ENCODE data around the gene FAM3C. TPM values are rescaled to one million over a fixed set of nuclear protein-coding genes. Genes with fewer than 3 reads are reported as not detected.

FAM3C gene
- total and polyA plus RNA-seq, 2 donors (not counting 1 experiment from before 2014, with no cell fraction given): 38.7 to 75.4 TPM

- Histone ChIP-seq H4K20me1 (ENCODE audit: control insufficient read depth, insufficient read depth, low read length, poor library complexity, severe bottlenecking) (no peaks in the 10 kb centered on the region), H3K27me3 (replicated peaks in 1 of 4; ENCODE audit: control extremely low read depth in 1 of 4, control insufficient read depth in 3 of 4, insufficient read depth in 4 of 4, low read length in 3 of 4) (no peaks in the 10 kb centered on the region), H3K9me3 (ENCODE audit: control extremely low read depth in 1 of 3, control insufficient read depth in 2 of 3, insufficient read depth in 1 of 3, low read length in 2 of 3) (no peaks in the 10 kb centered on the region), H2AFZ (ENCODE audit: insufficient read depth, low read depth, low read length, poor library complexity, severe bottlenecking) (no peak overlapping the region), H3K27ac (ENCODE audit: low read length in 2 of 2) (no peak overlapping the region), H3K79me2 (ENCODE audit: control insufficient read depth, insufficient read depth, low read length) (no peaks in the 10 kb centered on the region), H3K9ac (ENCODE audit: low read length) (no peak overlapping the region), H3K4me3 (ENCODE audit: control extremely low read depth in 1 of 5, extremely low read depth in 1 of 5, insufficient read depth in 1 of 5, low read depth in 2 of 5, low read length in 4 of 5) (no peak overlapping the region), H3K36me3 (replicated peaks in 1 of 2; ENCODE audit: control extremely low read depth in 1 of 2, control insufficient read depth in 1 of 2, extremely low read depth in 1 of 2, insufficient read depth in 2 of 2, low read length in 1 of 2) (no peaks in the 10 kb centered on the region), H3K4me2 (replicated peaks; ENCODE audit: low read depth, low read length, poor library complexity, severe bottlenecking) (no peak overlapping the region), H3K4me1 (ENCODE audit: control insufficient read depth in 2 of 2, insufficient read depth in 2 of 2, low read length in 2 of 2) (peaks cover under 1 to 8% of the 10 kb centered on the region in 2 donors)
- DNase-seq: no peak
- Mint-ChIP-seq H3K4me3 (no peak overlapping the region), H3K27me3 (no peaks in the 10 kb centered on the region), H3K9me3 (ENCODE audit: insufficient read depth) (no peaks in the 10 kb centered on the region), H3K27ac (no peak overlapping the region), H3K4me1 (peaks cover 14% of the 10 kb centered on the region)
- ATAC-seq (ENCODE audit: low read depth): no peak
- TF ChIP-seq CTCF (IDR thresholded peaks at IDR 0.05) (no peak), EZH2 (IDR thresholded peaks at IDR 0.05; ENCODE audit: borderline replicate concordance, insufficient read depth, low read depth, low read length, poor library complexity, severe bottlenecking) (no peak)
- ChIA-PET POLR2A (interaction anchor here (0.6 kb wide), 1 partner anchor 10 kb away, joined by 3 read pairs; no protein-coding TSS in a partner anchor), CTCF (interaction anchor here (0.7 to 1.0 kb wide), 2 partner anchors 62 to 113 kb away, joined by 3 read pairs; no protein-coding TSS in a partner anchor)
- WGBS (ENCODE audit: insufficient coverage): 100% methylated on average over 2 of the region's 2 CpGs
- intact Hi-C loops (cut with micrococcal nuclease): loop anchor here (10.0 kb wide), 1 partner anchor 113 kb away; no protein-coding TSS in a partner anchor
Observed at GRCh38 chr7:121431996-121432395, 35.9 kb upstream of the FAM3C start.

GRCh38 chr7:121431389-121431995, 35.4 kb upstream of the FAM3C start:
- H3K4me3 ChIP-seq (ENCODE audit: control extremely low read depth in 1 of 5, extremely low read depth in 1 of 5, insufficient read depth in 1 of 5, low read depth in 2 of 5, low read length in 4 of 5): no peak overlapping the region
- peaks cover 0 to 4% of the 10 kb centered on the region in 2 donors for H3K4me1 ChIP-seq (ENCODE audit: control insufficient read depth in 2 of 2, insufficient read depth in 2 of 2, low read length in 2 of 2)
- no peak overlapping the region for H3K27ac ChIP-seq (ENCODE audit: low read length in 2 of 2)
- WGBS (ENCODE audit: insufficient coverage): 100% methylated on average over 2 of the region's 2 CpGs
- POLR2A ChIA-PET: interaction anchor here (0.6 kb wide), 1 partner anchor 10 kb away, joined by 3 read pairs; no protein-coding TSS in a partner anchor
- H2AFZ ChIP-seq (ENCODE audit: insufficient read depth, low read depth, low read length, poor library complexity, severe bottlenecking): no peak overlapping the region
- no peaks in the 10 kb centered on the region for H3K9me3 Mint-ChIP-seq (ENCODE audit: insufficient read depth)
- no peaks in the 10 kb centered on the region for H3K79me2 ChIP-seq (ENCODE audit: control insufficient read depth, insufficient read depth, low read length)
- no peak for TF ChIP-seq CTCF (IDR thresholded peaks at IDR 0.05)
- no peak for TF ChIP-seq EZH2 (IDR thresholded peaks at IDR 0.05; ENCODE audit: borderline replicate concordance, insufficient read depth, low read depth, low read length, poor library complexity, severe bottlenecking)
- peaks cover 14% of the 10 kb centered on the region for H3K4me1 Mint-ChIP-seq
- CTCF ChIA-PET: interaction anchor here (0.7 to 1.8 kb wide), 3 partner anchors 61 to 113 kb away, joined by 3 to 7 read pairs (median 3); no protein-coding TSS in a partner anchor
- no peak overlapping the region for H3K4me3 Mint-ChIP-seq
- no peaks in the 10 kb centered on the region for H3K36me3 ChIP-seq (replicated peaks in 1 of 2; ENCODE audit: control extremely low read depth in 1 of 2, control insufficient read depth in 1 of 2, extremely low read depth in 1 of 2, insufficient read depth in 2 of 2, low read length in 1 of 2)
- no peaks in the 10 kb centered on the region for H3K27me3 ChIP-seq (replicated peaks in 1 of 4; ENCODE audit: control extremely low read depth in 1 of 4, control insufficient read depth in 3 of 4, insufficient read depth in 4 of 4, low read length in 3 of 4)
- DNase-seq (no peak), ATAC-seq (ENCODE audit: low read depth) (no peak)
- H3K27ac Mint-ChIP-seq: no peak overlapping the region
- no peaks in the 10 kb centered on the region for H3K9me3 ChIP-seq (ENCODE audit: control extremely low read depth in 1 of 3, control insufficient read depth in 2 of 3, insufficient read depth in 1 of 3, low read length in 2 of 3)
- no peaks in the 10 kb centered on the region for H3K27me3 Mint-ChIP-seq
- intact Hi-C loops (cut with micrococcal nuclease): loop anchor here (10.0 kb wide), 1 partner anchor 113 kb away; no protein-coding TSS in a partner anchor
- no peaks in the 10 kb centered on the region for H4K20me1 ChIP-seq (ENCODE audit: control insufficient read depth, insufficient read depth, low read length, poor library complexity, severe bottlenecking)
- no peak overlapping the region for H3K9ac ChIP-seq (ENCODE audit: low read length)
- no peak overlapping the region for H3K4me2 ChIP-seq (replicated peaks; ENCODE audit: low read depth, low read length, poor library complexity, severe bottlenecking)

All from B cell (primary cell).